Erythroblast (primary cell): Measurements from ENCODE around the gene PRXL2A.

Source experiments
- GATA1 ChIP-seq: IDR thresholded peaks from 2 replicates; pipeline ENCODE4 v1.6.1; 2011; ENCODE audit warnings: low read depth, mild to moderate bottlenecking, control low read depth, low read length, moderate library complexity
- POLR2A ChIP-seq: IDR thresholded peaks from 2 replicates; pipeline ENCODE4 v1.6.1; 2011; ENCODE audit warnings: mild to moderate bottlenecking, low read length

- TF ChIP-seq POLR2A, result no peak
- no peak for TF ChIP-seq GATA1
These were observed 34.8 kb upstream of the PRXL2A start for GRCh38 chr10:80373502-80373901.
